GM10266 (cell line): ENCODE data around the gene MOSPD3.

Source experiments
- DNase-seq: peaks from one replicate; pipeline ENCODE4 v3.0.0; 2012; ENCODE audit errors: extremely low spot score
- CTCF ChIP-seq: IDR thresholded peaks from 2 replicates; pipeline ENCODE4 v1.5.1; 2012; ENCODE audit warnings: mild to moderate bottlenecking, low read depth; ENCODE audit not compliant: control insufficient read depth, insufficient read depth; ENCODE audit errors: missing control alignments

MOSPD3 gene

DNA sequence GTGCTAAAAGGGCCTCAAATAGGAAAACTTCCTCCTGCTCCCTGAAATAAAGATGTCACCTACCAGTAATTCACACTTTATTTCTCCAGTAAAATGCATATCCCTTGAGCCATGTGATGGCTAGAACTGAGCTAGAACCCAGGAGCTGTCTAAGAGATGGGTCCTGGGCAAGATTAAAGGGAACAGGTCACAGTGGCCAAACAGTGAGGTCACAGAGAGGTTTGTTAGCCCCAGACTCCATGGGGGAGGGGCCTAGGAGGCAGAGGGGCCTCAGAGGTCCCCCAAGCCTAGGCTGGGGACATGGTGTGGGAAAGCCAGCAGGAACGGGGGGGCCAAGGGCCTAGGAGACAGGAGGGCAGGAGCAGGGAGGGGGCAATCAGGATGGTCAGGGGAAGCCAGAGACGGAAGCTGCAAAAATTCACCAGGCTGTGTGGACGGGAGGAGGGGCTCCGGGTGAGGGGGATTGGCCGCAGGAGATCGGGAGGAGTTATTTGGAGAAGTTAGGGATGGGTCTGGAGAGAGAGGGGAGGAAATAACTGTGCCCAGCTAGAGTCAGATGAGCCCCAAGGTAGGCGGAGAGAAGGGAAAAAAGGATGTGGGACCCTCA is 22.9 kb upstream of the MOSPD3 start:
- no peak for DNase-seq
- TF ChIP-seq CTCF: no peak

GRCh38 chr7:100590077-100590737 is 22.1 kb upstream of the MOSPD3 start:
- no peak for DNase-seq
- no peak for TF ChIP-seq CTCF

GRCh38 chr7:100591596-100591995 is 20.7 kb upstream of the MOSPD3 start:
- no peak for DNase-seq
- TF ChIP-seq CTCF: no peak

DNA sequence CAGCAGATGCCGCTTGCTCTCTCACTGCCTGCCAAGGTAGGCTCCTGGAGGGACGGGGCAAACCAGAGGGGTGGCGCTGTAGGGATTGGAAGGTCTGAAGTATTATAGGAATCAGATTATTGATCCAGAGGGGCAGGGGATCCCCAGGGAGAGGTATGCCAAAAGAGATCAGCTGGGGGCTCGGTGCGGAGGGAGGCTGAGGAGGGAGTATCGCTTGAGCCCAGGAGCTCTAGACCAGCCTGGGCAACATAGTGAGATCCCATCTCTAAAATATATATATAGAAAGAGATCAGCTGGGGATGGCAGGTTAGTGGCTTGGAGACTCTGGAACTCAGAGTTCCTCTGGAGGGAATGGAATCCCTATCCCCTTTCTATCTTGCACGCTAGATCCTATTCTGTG is 17.2 kb upstream of the MOSPD3 start:
- no peak for DNase-seq
- no peak for TF ChIP-seq CTCF

DNA sequence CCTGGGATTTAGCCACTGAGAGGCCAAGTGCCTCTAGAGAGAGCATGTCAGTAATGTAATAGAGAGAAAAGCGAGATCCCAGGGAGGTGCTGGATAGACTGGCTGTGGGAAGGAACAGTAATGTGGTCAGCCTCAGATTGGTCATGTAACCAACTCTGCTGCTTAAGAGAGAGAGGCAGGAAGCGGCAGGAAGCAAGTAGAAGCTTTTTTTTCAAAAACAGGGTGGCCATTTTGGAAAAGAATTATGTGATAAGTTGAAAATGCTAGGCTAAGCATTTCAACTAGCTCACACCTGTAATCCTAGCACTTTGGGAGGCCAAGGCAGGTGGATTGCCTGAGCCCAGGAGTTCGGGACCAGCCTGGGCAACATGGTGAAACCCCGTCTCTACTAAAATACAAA is 13.9 kb upstream of the MOSPD3 start:
- no peak for DNase-seq
- no peak for TF ChIP-seq CTCF

DNA sequence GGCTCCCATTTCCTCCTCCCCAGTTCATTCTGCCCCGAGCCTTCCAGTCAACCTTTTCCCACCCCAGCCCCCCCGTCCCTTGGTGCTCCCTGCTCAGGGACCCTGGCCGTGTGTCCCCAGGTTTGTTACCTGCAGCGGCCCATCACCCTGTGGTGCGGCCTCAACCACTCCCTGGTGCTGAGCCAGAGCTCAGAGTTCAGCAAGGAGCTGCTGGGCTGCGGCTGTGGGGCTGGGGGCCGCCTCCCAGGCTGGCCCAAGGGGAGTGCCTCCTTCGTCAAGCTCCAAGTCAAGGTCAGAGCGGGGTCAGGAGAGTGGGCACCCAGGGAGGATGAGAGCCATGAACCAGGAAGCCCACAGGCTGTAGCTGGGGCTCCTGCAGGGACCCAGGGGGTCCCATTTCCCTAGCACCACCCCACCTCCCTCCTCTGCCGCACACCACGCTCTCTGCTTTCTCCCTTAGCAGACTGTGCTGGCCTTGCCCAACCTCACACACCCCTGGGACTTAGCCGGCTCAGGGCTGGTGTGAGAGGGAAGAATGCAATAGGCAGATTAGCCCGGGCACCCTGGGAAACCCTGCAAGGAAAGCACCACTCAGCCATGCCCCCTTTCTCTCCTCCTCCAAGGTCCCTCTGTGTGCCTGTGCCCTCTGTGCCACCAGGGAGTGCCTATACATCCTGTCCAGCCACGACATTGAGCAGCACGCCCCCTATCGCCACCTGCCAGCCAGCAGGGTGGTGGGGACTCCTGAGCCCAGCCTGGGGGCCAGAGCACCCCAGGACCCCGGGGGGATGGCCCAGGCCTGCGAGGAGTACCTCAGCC is 12.2 kb upstream of the MOSPD3 start:
- no peak for DNase-seq
- TF ChIP-seq CTCF: peak; percentile 33

DNA sequence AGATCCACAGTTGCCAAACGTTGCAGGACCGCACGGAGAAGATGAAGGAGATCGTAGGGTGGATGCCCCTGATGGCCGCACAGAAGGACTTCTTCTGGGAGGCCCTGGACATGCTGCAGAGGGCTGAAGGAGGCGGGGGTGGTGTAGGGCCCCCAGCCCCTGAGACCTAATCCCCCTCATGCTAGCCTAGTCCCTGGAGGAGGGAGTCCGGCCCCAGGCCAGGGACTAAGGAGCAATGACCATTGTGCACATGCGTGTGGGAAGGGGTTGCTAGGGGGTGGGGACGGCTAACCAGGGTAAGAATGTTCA is 11.7 kb upstream of the MOSPD3 start:
- no peak for TF ChIP-seq CTCF
- DNase-seq: no peak
